Measurements from ENCODE around the gene OR8D2. TPM values are rescaled to one million over a fixed set of nuclear protein-coding genes. Genes with fewer than 3 reads are reported as not detected.

The OR8D2 gene
- total and polyA plus RNA-seq, 10 of the 15 experiments (the other 5 are each of a cell fraction or from before 2014, with no cell fraction given) = not detected

GRCh38 chr11:124329787-124330478 is 9.9 kb upstream of the OR8D2 start:
- peaks cover 8% of the 10 kb centered on the region for H3K4me1 ChIP-seq (ENCODE audit: control insufficient read depth, insufficient read depth, low read length)
- no peaks in the 10 kb centered on the region for H3K36me3 ChIP-seq (ENCODE audit: control insufficient read depth in 2 of 2, insufficient read depth in 2 of 2, low read length in 1 of 2)
- no peaks in the 10 kb centered on the region for H3K79me2 ChIP-seq (ENCODE audit: control insufficient read depth, insufficient read depth, low read length)
- ATAC-seq = peak; percentile 98
- SMC1A ChIA-PET (ENCODE audit: uncharacterized antibody, unreplicated experiment) = interaction anchor here (0.9 to 1.2 kb wide), 3 partner anchors 8 to 255 kb away, joined by 3 to 4 read pairs (median 3); no protein-coding TSS in a partner anchor
- DNase-seq (ENCODE audit: low read depth, low spot score) = peak; percentile 27
- 0% methylated on average over 2 of the region's 2 CpGs for WGBS (ENCODE audit: insufficient coverage, insufficient replicate concordance, low lambda C conversion rate, missing lambda C conversion rate)
- H3K9ac ChIP-seq (ENCODE audit: control insufficient read depth, insufficient read depth, low read length) = no peak overlapping the region
- no peak overlapping the region for H2AFZ ChIP-seq (ENCODE audit: control insufficient read depth, low read depth, low read length)
- H3K9me3 ChIP-seq (replicated peaks; ENCODE audit: control insufficient read depth, insufficient read depth, low read length) = no peaks in the 10 kb centered on the region
- POLR2A ChIA-PET = no interaction called here
- in situ Hi-C loops (cut with MboI) (no loop called here), intact Hi-C loops (cut with micrococcal nuclease; ENCODE audit: unreplicated experiment) (loop anchor here (2.0 kb wide), 1 partner anchor 259 kb away; no protein-coding TSS in a partner anchor)
- no peak overlapping the region for H3K27ac ChIP-seq (ENCODE audit: control insufficient read depth, insufficient read depth)
- RAD21 ChIA-PET (ENCODE audit: unreplicated experiment) = interaction anchor here (0.6 to 1.0 kb wide), 4 partner anchors 17 to 344 kb away, joined by 3 to 5 read pairs (median 5); partner anchors contain the start of gene SPA17
- CTCF ChIA-PET = interaction anchor here (0.7 to 1.4 kb wide), 7 partner anchors 12 to 690 kb away, joined by 3 to 8 read pairs (median 3); no protein-coding TSS in a partner anchor
- no peak overlapping the region for H3K4me3 ChIP-seq
- no TSS peak for BruUV-seq (replicated peaks)
- peak; percentile 84 for FAIRE-seq
- H4K20me1 ChIP-seq (ENCODE audit: control insufficient read depth, insufficient read depth) = no peaks in the 10 kb centered on the region
- H3K4me2 ChIP-seq (ENCODE audit: control insufficient read depth, insufficient read depth) = no peak overlapping the region
- peaks cover 0 to 3% of the 10 kb centered on the region in 2 experiments; a peak in 1 of 4 replicates for H3K27me3 ChIP-seq (replicated peaks in 1 of 2; ENCODE audit: control insufficient read depth in 2 of 2, insufficient read depth in 2 of 2, low read length in 1 of 2)
- TF ChIP-seq POLR2AphosphoS5 (IDR thresholded peaks at IDR 0.05; ENCODE audit: low read length) = no peak
- TF ChIP-seq ATF7 (IDR thresholded peaks at IDR 0.05; ENCODE audit: low read depth) = peak; percentile 54
- TF ChIP-seq DPF2 (IDR thresholded peaks at IDR 0.05) = peak; percentile 50; the same call in 1 of the 2 replicates
- TF ChIP-seq MXI1 (IDR thresholded peaks at IDR 0.05; ENCODE audit: low read depth, low read length) = no peak
- no peak for TF ChIP-seq REST (IDR thresholded peaks at IDR 0.05; ENCODE audit: low read depth, low read length)
- peak; percentile 88 for TF ChIP-seq SPI1 (IDR thresholded peaks at IDR 0.05; ENCODE audit: borderline replicate concordance, insufficient read depth, low read depth, low read length)
- TF ChIP-seq POLR2A (IDR thresholded peaks at IDR 0.05; ENCODE audit: low read depth, low read length) = no peak
- TF ChIP-seq RCOR1 (conservative IDR thresholded peaks at IDR 0.05; ENCODE audit: low read depth, low read length) = no peak
- no peak for TF ChIP-seq SMAD1 (IDR thresholded peaks at IDR 0.05; ENCODE audit: low read depth, partially characterized antibody)
- no peak for TF ChIP-seq GABPA (IDR thresholded peaks at IDR 0.05; ENCODE audit: low read depth)
- peak; percentile 2; the same call in 1 of the 2 replicates for TF ChIP-seq SMC3 (IDR thresholded peaks at IDR 0.05; ENCODE audit: borderline replicate concordance, low read length)
- TF ChIP-seq CREM (IDR thresholded peaks at IDR 0.05; ENCODE audit: low read depth) = peak; percentile 38; the same call in 1 of the 2 replicates
- no peak for TF ChIP-seq STAT3 (IDR thresholded peaks at IDR 0.05; ENCODE audit: low read depth, low read length)
- TF ChIP-seq MEF2A (IDR thresholded peaks at IDR 0.05; ENCODE audit: insufficient read depth, low read depth, low read length) = peak; percentile 48; the same call in 1 of the 2 replicates
- no peak for TF ChIP-seq SIN3A (IDR thresholded peaks at IDR 0.05; ENCODE audit: low read depth, low read length)
- TF ChIP-seq BHLHE40 (IDR thresholded peaks at IDR 0.05; ENCODE audit: borderline replicate concordance in 1 of 2, low read depth in 2 of 2, low read length in 1 of 2) = no peak
- no peak for TF ChIP-seq CHD4 (IDR thresholded peaks at IDR 0.05)
- no peak for TF ChIP-seq ZZZ3 (IDR thresholded peaks at IDR 0.05; ENCODE audit: control insufficient read depth, insufficient read length, low read depth)
- peak in 1 of 2 experiments; percentile 49; a peak in 1 of 4 replicates for TF ChIP-seq EP300 (IDR thresholded peaks at IDR 0.05; ENCODE audit: borderline replicate concordance in 1 of 2, control insufficient read depth in 1 of 2, low read depth in 2 of 2, low read length in 2 of 2)
- no peak for TF ChIP-seq BMI1 (IDR thresholded peaks at IDR 0.05; ENCODE audit: borderline replicate concordance)
- no peak for TF ChIP-seq CBX3 (IDR thresholded peaks at IDR 0.05; ENCODE audit: borderline replicate concordance, low read depth)

Measured in GM12878 (cell line).